K562 (cell line): ENCODE measurements around the gene HTR3E. TPM values are rescaled to one million over a fixed set of nuclear protein-coding genes. Genes with fewer than 3 reads are reported as not detected.

ENCODE experiments used
- CXXC5 ChIP-seq: fragments of 250-450 bp; sonication (Bioruptor Pico); IDR thresholded peaks from 2 replicates; pipeline ENCODE4 v1.8.0; 2022; ENCODE audit warnings: inconsistent platforms, mild to moderate bottlenecking, moderate library complexity
- GATAD2B ChIP-seq: fragments of 450-650 bp; IDR thresholded peaks from 2 replicates; pipeline ENCODE4 v1.6.1; 2017; ENCODE audit warnings: mild to moderate bottlenecking, borderline replicate concordance
- MAZ ChIP-seq, 2 experiments: fragments of 450-650 bp in 1 of 2; sonication (generic) in 1 of 2; formaldehyde crosslinking; IDR thresholded peaks in 1 of 2; conservative IDR thresholded peaks in 1 of 2; 2 replicates each; pipeline versions ENCODE4 v1.4.0 to v1.5.0; 2020; ENCODE audit warnings: mild to moderate bottlenecking in 1 of 2, missing genetic modification reagents in 1 of 2
- NELFE ChIP-seq: IDR thresholded peaks from 2 replicates; pipeline ENCODE4 v1.6.1; 2011; ENCODE audit warnings: mild to moderate bottlenecking; ENCODE audit not compliant: insufficient read depth, insufficient read length
- RFX1 ChIP-seq: fragments of 450-650 bp; IDR thresholded peaks from 2 replicates; pipeline ENCODE4 v1.6.1; 2016; ENCODE audit warnings: mild to moderate bottlenecking, moderate library complexity
- SMARCB1 ChIP-seq: IDR thresholded peaks from 2 replicates; pipeline ENCODE4 v1.6.1; 2011; ENCODE audit warnings: improper control_type of control experiment, low read depth; ENCODE audit not compliant: insufficient read length
- ZEB2 ChIP-seq: fragments of 450-650 bp; IDR thresholded peaks from 2 replicates; pipeline ENCODE4 v1.6.1; 2016
- polyA plus RNA-seq, 8 experiments: library from polyadenylated mRNA; depleted of rRNA in 4 of 8; stranded (reverse) in 5 of 8; unstranded in 3 of 8; fragments of >200 nt; fragmentation: Nextera tagmentation in 2 of 8; fragmentation: Illumina TruSeq in 1 of 8; extraction: Ambion mirVana in 2 of 8; extraction: Trizol in 1 of 8; gene quantifications; 2 replicates each; pipeline versions ENCODE4 v1.2.1 to v1.2.3, GENCODE V29; 2011 to 2014; ENCODE audit warnings: inconsistent platforms in 1 of 8, missing spikeins in 1 of 8
- total RNA-seq, 7 experiments: library from RNA; depleted of rRNA in 6 of 7; stranded (reverse); fragments of >200 nt in 6 of 7; fragmentation: Illumina TruSeq in 2 of 7; extraction: Trizol in 2 of 7; gene quantifications; 2 replicates each; pipeline versions ENCODE4 v1.2.1 to v1.2.3, GENCODE V29; 2011 to 2021; ENCODE audit warnings: low replicate concordance in 1 of 7
- TF ChIP-seq, protein P1 (sequence below): fragments of 450-650 bp; IDR thresholded peaks from 2 replicates; pipeline ENCODE4 v1.6.1; 2016; ENCODE audit warnings: low read depth
- TF ChIP-seq, protein P2 (sequence below): sonication (generic); formaldehyde crosslinking; IDR thresholded peaks from 2 replicates; pipeline ENCODE4 v1.4.0; 2020; ENCODE audit warnings: mild to moderate bottlenecking, missing genetic modification reagents
- TF ChIP-seq, protein P3 (sequence below), 2 experiments: fragments of 450-650 bp in 1 of 2; sonication (generic) in 1 of 2; formaldehyde crosslinking in 1 of 2; IDR thresholded peaks in 1 of 2; conservative IDR thresholded peaks in 1 of 2; 2 replicates each; pipeline versions ENCODE4 v1.6.1 to v1.8.1; 2016 to 2023; ENCODE audit warnings: mild to moderate bottlenecking in 2 of 2, moderate library complexity in 2 of 2, inconsistent platforms in 1 of 2, missing genetic modification reagents in 1 of 2

Gene HTR3E
- total and polyA plus RNA-seq, 9 of the 15 experiments (the other 6 are each of a cell fraction or from before 2014, with no cell fraction given): not detected

DNA sequence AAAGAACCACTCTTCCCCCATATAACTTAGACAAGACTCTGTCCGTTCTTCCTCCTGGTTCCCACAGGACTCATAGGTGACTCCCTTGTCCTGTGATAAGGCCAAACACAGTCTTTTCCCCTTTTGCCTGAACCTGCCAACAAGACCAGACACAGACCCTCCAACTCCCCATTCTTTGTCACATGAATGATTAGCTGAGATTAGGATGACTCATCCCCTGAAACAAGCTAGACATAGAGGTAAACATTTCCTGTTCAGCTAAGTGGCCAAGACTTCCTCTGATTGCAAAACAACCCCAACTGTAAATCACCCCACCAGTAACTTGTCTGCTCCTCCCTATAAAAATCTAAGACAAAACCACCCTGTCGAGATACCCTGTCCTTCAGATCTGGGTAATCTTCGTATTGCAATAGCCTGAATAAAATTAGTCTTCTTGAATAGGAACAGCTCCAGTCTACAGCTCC is 11.4 kb upstream of the HTR3E start (continued):
- TF ChIP-seq, protein P1, sequence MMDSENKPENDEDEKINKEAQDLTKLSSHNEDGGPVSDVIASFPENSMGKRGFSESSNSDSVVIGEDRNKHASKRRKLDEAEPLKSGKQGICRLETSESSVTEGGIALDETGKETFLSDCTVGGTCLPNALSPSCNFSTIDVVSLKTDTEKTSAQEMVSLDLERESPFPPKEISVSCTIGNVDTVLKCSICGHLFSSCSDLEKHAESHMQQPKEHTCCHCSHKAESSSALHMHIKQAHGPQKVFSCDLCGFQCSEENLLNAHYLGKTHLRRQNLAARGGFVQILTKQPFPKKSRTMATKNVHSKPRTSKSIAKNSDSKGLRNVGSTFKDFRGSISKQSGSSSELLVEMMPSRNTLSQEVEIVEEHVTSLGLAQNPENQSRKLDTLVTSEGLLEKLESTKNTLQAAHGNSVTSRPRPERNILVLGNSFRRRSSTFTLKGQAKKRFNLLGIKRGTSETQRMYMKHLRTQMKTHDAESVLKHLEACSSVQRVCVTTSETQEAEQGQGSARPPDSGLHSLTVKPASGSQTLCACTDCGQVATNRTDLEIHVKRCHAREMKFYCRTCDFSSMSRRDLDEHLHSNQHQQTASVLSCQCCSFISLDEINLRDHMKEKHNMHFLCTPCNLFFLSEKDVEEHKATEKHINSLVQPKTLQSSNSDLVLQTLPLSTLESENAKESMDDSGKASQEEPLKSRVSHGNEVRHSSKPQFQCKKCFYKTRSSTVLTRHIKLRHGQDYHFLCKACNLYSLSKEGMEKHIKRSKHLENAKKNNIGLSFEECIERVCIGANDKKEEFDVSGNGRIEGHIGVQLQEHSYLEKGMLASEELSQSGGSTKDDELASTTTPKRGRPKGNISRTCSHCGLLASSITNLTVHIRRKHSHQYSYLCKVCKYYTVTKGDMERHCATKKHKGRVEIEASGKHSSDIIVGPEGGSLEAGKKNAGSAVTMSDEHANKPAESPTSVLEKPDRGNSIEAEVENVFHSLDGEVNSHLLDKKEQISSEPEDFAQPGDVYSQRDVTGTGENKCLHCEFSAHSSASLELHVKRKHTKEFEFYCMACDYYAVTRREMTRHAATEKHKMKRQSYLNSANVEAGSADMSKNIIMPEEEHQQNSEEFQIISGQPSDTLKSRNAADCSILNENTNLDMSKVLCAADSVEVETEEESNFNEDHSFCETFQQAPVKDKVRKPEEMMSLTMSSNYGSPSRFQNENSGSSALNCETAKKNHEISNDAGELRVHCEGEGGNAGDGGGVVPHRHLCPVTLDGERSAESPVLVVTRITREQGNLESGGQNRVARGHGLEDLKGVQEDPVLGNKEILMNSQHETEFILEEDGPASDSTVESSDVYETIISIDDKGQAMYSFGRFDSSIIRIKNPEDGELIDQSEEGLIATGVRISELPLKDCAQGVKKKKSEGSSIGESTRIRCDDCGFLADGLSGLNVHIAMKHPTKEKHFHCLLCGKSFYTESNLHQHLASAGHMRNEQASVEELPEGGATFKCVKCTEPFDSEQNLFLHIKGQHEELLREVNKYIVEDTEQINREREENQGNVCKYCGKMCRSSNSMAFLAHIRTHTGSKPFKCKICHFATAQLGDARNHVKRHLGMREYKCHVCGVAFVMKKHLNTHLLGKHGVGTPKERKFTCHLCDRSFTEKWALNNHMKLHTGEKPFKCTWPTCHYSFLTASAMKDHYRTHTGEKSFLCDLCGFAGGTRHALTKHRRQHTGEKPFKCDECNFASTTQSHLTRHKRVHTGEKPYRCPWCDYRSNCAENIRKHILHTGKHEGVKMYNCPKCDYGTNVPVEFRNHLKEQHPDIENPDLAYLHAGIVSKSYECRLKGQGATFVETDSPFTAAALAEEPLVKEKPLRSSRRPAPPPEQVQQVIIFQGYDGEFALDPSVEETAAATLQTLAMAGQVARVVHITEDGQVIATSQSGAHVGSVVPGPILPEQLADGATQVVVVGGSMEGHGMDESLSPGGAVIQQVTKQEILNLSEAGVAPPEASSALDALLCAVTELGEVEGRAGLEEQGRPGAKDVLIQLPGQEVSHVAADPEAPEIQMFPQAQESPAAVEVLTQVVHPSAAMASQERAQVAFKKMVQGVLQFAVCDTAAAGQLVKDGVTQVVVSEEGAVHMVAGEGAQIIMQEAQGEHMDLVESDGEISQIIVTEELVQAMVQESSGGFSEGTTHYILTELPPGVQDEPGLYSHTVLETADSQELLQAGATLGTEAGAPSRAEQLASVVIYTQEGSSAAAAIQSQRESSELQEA: no peak
- 0 out of 4 replicates have a peak, but pooled peaks of 1 of the 2 experiments have one; percentile 19 for TF ChIP-seq MAZ (CRISPR knock-in tag; conservative IDR thresholded peaks at IDR 0.05 in 1 of 2, IDR thresholded peaks at IDR 0.05 in 1 of 2)
- no peak; the same call in 1 of the 2 replicates for TF ChIP-seq GATAD2B
- TF ChIP-seq SMARCB1: no peak
- TF ChIP-seq RFX1: no peak
- TF ChIP-seq NELFE: no peak
- TF ChIP-seq, protein P2, sequence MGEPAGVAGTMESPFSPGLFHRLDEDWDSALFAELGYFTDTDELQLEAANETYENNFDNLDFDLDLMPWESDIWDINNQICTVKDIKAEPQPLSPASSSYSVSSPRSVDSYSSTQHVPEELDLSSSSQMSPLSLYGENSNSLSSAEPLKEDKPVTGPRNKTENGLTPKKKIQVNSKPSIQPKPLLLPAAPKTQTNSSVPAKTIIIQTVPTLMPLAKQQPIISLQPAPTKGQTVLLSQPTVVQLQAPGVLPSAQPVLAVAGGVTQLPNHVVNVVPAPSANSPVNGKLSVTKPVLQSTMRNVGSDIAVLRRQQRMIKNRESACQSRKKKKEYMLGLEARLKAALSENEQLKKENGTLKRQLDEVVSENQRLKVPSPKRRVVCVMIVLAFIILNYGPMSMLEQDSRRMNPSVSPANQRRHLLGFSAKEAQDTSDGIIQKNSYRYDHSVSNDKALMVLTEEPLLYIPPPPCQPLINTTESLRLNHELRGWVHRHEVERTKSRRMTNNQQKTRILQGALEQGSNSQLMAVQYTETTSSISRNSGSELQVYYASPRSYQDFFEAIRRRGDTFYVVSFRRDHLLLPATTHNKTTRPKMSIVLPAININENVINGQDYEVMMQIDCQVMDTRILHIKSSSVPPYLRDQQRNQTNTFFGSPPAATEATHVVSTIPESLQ (CRISPR knock-in tag): no peak
- TF ChIP-seq ZEB2: peak; percentile 67
- TF ChIP-seq, protein P3, sequence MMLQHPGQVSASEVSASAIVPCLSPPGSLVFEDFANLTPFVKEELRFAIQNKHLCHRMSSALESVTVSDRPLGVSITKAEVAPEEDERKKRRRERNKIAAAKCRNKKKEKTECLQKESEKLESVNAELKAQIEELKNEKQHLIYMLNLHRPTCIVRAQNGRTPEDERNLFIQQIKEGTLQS (IDR thresholded peaks at IDR 0.05): peak; percentile 99
- TF ChIP-seq, protein P3 (CRISPR knock-in tag; conservative IDR thresholded peaks at IDR 0.05): peak; percentile 64; the same call in 1 of the 2 replicates
- no peak for TF ChIP-seq CXXC5
